Measurements from ENCODE around the gene GPER1. TPM values are rescaled to one million over a fixed set of nuclear protein-coding genes. Genes with fewer than 3 reads are reported as not detected.
"Not testable (repeated sequence)": the region's sequence is repeated elsewhere in the genome, so short reads cannot be mapped to it uniquely, and the experiment has no call there.

GPER1 gene
- polyA plus RNA-seq, 6 donors from 2014 or later: 0.40 to 0.88 (median 0.65) TPM; not detected in 3

- H3K36me3 Mint-ChIP-seq: peaks cover 0 to 6% of the 10 kb centered on the region in 2 donors
- no peaks in the 10 kb centered on the region for H3K9me3 Mint-ChIP-seq
- H3K4me1 Mint-ChIP-seq: peaks cover 13 to 17% (median 16%) of the 10 kb centered on the region in 3 donors
- H3K4me3 Mint-ChIP-seq: no peak overlapping the region
- peaks cover 6 to 20% (median 10%) of the 10 kb centered on the region in 3 donors for H3K27me3 Mint-ChIP-seq
- no peak for ATAC-seq (ENCODE audit: low read depth in 2 of 2)
- H3K27ac Mint-ChIP-seq: no peak overlapping the region
- no peak for DNase-seq
Observed at GRCh38 chr7:1109581-1110310, 21.8 kb downstream of the GPER1 start.

- H3K4me1 Mint-ChIP-seq: peaks cover 7 to 11% (median 10%) of the 10 kb centered on the region in 3 donors
- no peak overlapping the region for H3K27ac Mint-ChIP-seq
- H3K4me3 Mint-ChIP-seq: no peak overlapping the region
- H3K36me3 Mint-ChIP-seq: peaks cover 0 to 6% of the 10 kb centered on the region in 2 donors
- H3K9me3 Mint-ChIP-seq: no peaks in the 10 kb centered on the region
- DNase-seq (no peak), ATAC-seq (ENCODE audit: low read depth in 2 of 2) (no peak)
- peaks cover 6 to 20% (median 10%) of the 10 kb centered on the region in 3 donors for H3K27me3 Mint-ChIP-seq
Observed at GRCh38 chr7:1110358-1110757, 22.4 kb downstream of the GPER1 start.

- Mint-ChIP-seq H3K36me3 (peaks cover 0 to 3% of the 10 kb centered on the region in 2 donors), H3K27me3 (peaks cover 6 to 15% (median 6%) of the 10 kb centered on the region in 3 donors), H3K9me3 (no peaks in the 10 kb centered on the region), H3K4me3 (no peak overlapping the region), H3K27ac (no peak overlapping the region), H3K4me1 (peaks cover 3% of the 10 kb centered on the region in 3 donors)
- no peak for ATAC-seq (ENCODE audit: low read depth in 2 of 2)
- DNase-seq: no peak
Observed at GRCh38 chr7:1111156-1111555, 23.2 kb downstream of the GPER1 start.

GRCh38 chr7:1112109-1112508 lies 24.2 kb downstream of the GPER1 start:
- ATAC-seq (ENCODE audit: low read depth in 2 of 2) (no peak), DNase-seq (no peak)
- H3K36me3 Mint-ChIP-seq: no peaks in the 10 kb centered on the region
- no peak overlapping the region for H3K4me3 Mint-ChIP-seq
- no peaks in the 10 kb centered on the region for H3K4me1 Mint-ChIP-seq
- peaks cover 0 to 10% (median 5%) of the 10 kb centered on the region in 3 donors for H3K27me3 Mint-ChIP-seq
- H3K9me3 Mint-ChIP-seq: no peaks in the 10 kb centered on the region
- no peak overlapping the region for H3K27ac Mint-ChIP-seq

- no peaks in the 10 kb centered on the region for H3K4me1 Mint-ChIP-seq
- peaks cover 0 to 6% (median 0%) of the 10 kb centered on the region in 3 donors for H3K27me3 Mint-ChIP-seq
- no peak overlapping the region for H3K27ac Mint-ChIP-seq
- H3K36me3 Mint-ChIP-seq: no peaks in the 10 kb centered on the region
- DNase-seq (no peak), ATAC-seq (ENCODE audit: low read depth in 2 of 2) (no peak)
- H3K9me3 Mint-ChIP-seq: no peaks in the 10 kb centered on the region
- no peak overlapping the region for H3K4me3 Mint-ChIP-seq
Observed at GRCh38 chr7:1112625-1113547, 25.0 kb downstream of the GPER1 start.

GRCh38 chr7:1113548-1113885 lies 25.6 kb downstream of the GPER1 start:
- DNase-seq: no peak

GRCh38 chr7:1114088-1114487 lies 26.2 kb downstream of the GPER1 start:
- Mint-ChIP-seq H3K27me3 (peaks cover 0 to 2% (median 0%) of the 10 kb centered on the region in 3 donors), H3K27ac (no peak overlapping the region), H3K4me3 (no peak overlapping the region), H3K9me3 (no peaks in the 10 kb centered on the region), H3K36me3 (no peaks in the 10 kb centered on the region), H3K4me1 (no peaks in the 10 kb centered on the region)
- DNase-seq (no peak), ATAC-seq (ENCODE audit: low read depth in 2 of 2) (no peak)

More at GRCh38 chr7:1113548-1113885, 25.6 kb downstream of the GPER1 start:
- no peak for ATAC-seq (ENCODE audit: low read depth in 2 of 2)
- Mint-ChIP-seq H3K27me3 (peaks cover 0 to 6% (median 0%) of the 10 kb centered on the region in 3 donors), H3K27ac (no peak overlapping the region), H3K4me3 (no peak overlapping the region), H3K36me3 (no peaks in the 10 kb centered on the region), H3K9me3 (no peaks in the 10 kb centered on the region), H3K4me1 (no peaks in the 10 kb centered on the region)

GRCh38 chr7:1114505-1114904 lies 26.6 kb downstream of the GPER1 start:
- H3K9me3 Mint-ChIP-seq: no peaks in the 10 kb centered on the region

GRCh38 chr7:1115171-1116045 lies 27.5 kb downstream of the GPER1 start:
- not testable (repeated sequence) for H3K9me3 Mint-ChIP-seq; H3K4me1 Mint-ChIP-seq; H3K27me3 Mint-ChIP-seq; H3K4me3 Mint-ChIP-seq; ATAC-seq (ENCODE audit: low read depth in 2 of 2); DNase-seq; H3K36me3 Mint-ChIP-seq
- H3K27ac Mint-ChIP-seq: peak overlapping the region in 2 of 6 donors; percentile 20 to 56

More at GRCh38 chr7:1114505-1114904, 26.6 kb downstream of the GPER1 start:
- H3K4me3 Mint-ChIP-seq: no peak overlapping the region
- no peaks in the 10 kb centered on the region for H3K4me1 Mint-ChIP-seq
- DNase-seq: no peak
- no peak overlapping the region for H3K27ac Mint-ChIP-seq
- ATAC-seq (ENCODE audit: low read depth in 2 of 2): no peak
- no peaks in the 10 kb centered on the region for H3K36me3 Mint-ChIP-seq
- no peaks in the 10 kb centered on the region for H3K27me3 Mint-ChIP-seq

- H3K27ac Mint-ChIP-seq; H3K27me3 Mint-ChIP-seq; H3K4me1 Mint-ChIP-seq; H3K36me3 Mint-ChIP-seq; DNase-seq; ATAC-seq (ENCODE audit: low read depth in 2 of 2); H3K4me3 Mint-ChIP-seq; H3K9me3 Mint-ChIP-seq: not testable (repeated sequence)
Observed at GRCh38 chr7:1116383-1117008, 28.6 kb downstream of the GPER1 start.

- ATAC-seq (ENCODE audit: low read depth in 2 of 2): no peak
- no peak overlapping the region for H3K4me3 Mint-ChIP-seq
- no peak for DNase-seq
- H3K36me3 Mint-ChIP-seq: no peaks in the 10 kb centered on the region
- no peaks in the 10 kb centered on the region for H3K9me3 Mint-ChIP-seq
- H3K27me3 Mint-ChIP-seq: no peaks in the 10 kb centered on the region
- H3K27ac Mint-ChIP-seq: no peak overlapping the region
- peaks cover 3 to 6% (median 5%) of the 10 kb centered on the region in 3 donors for H3K4me1 Mint-ChIP-seq
Observed at GRCh38 chr7:1117321-1117928, 29.5 kb downstream of the GPER1 start.

- H3K4me1 Mint-ChIP-seq: peaks cover 3 to 10% (median 9%) of the 10 kb centered on the region in 3 donors
- H3K9me3 Mint-ChIP-seq: no peaks in the 10 kb centered on the region
- H3K4me3 Mint-ChIP-seq: no peak overlapping the region
- ATAC-seq (ENCODE audit: low read depth in 2 of 2): no peak
- H3K36me3 Mint-ChIP-seq: no peaks in the 10 kb centered on the region
- DNase-seq: no peak
- no peaks in the 10 kb centered on the region for H3K27me3 Mint-ChIP-seq
- peak overlapping the region in 1 of 6 donors; percentile 95 for H3K27ac Mint-ChIP-seq
Observed at GRCh38 chr7:1119201-1119600, 31.3 kb downstream of the GPER1 start.

Data from naive B cell (primary cell).